HG02943 (cell line): Measurements from ENCODE around the gene NPY.
"Not testable (repeated sequence)": the region's sequence is repeated elsewhere in the genome, so short reads cannot be mapped to it uniquely, and the experiment has no call there.

Source experiments
- ATAC-seq: cut with Tn5 transposase; IDR thresholded peaks from one replicate; pipeline ENCODE4 v1.9.1; 2021; ENCODE audit warnings: mild to moderate bottlenecking, low read depth, moderate library complexity; ENCODE audit not compliant: unreplicated experiment

The NPY gene

GRCh38 chr7:24283897-24284698 is at the start of gene NPY:
Gene NPY, plus strand, starts transcription at chr7:24284190. Its CDS starts 1,051 bp downstream, at chr7:24285241.
- ATAC-seq, result no peak

- no peak for ATAC-seq
Observed at GRCh38 chr7:24239260-24239659, 44.7 kb upstream of the NPY start.

GRCh38 chr7:24241206-24241605 is 42.8 kb upstream of the NPY start:
- no peak for ATAC-seq

GRCh38 chr7:24244554-24244953 is 39.4 kb upstream of the NPY start:
- ATAC-seq, result no peak

- ATAC-seq, result peak; percentile 89
Observed at GRCh38 chr7:24245362-24245761, 38.6 kb upstream of the NPY start.

GRCh38 chr7:24249266-24249665 is 34.7 kb upstream of the NPY start:
- no peak for ATAC-seq

- no peak for ATAC-seq
Observed at GRCh38 chr7:24251568-24251967, 32.4 kb upstream of the NPY start.

- no peak for ATAC-seq
Observed at GRCh38 chr7:24255139-24255538, 28.9 kb upstream of the NPY start.

- not testable (repeated sequence) for ATAC-seq
Observed at GRCh38 chr7:24258324-24258723, 25.7 kb upstream of the NPY start.

GRCh38 chr7:24271938-24272337 is 12.1 kb upstream of the NPY start:
- no peak for ATAC-seq

GRCh38 chr7:24279512-24279911 is 4.5 kb upstream of the NPY start:
- ATAC-seq, result no peak

- ATAC-seq, result no peak
Observed at GRCh38 chr7:24283554-24283896, 465 bp upstream of the NPY start.

- no peak for ATAC-seq
Observed at GRCh38 chr7:24284699-24285506, 913 bp downstream of the NPY start.

GRCh38 chr7:24290004-24290641 is 6.1 kb downstream of the NPY start:
- ATAC-seq, result peak; percentile 85

GRCh38 chr7:24291271-24291670 is 7.3 kb downstream of the NPY start:
- no peak for ATAC-seq

GRCh38 chr7:24297362-24297761 is 13.4 kb downstream of the NPY start:
- ATAC-seq, result no peak

GRCh38 chr7:24298696-24299095 is 14.7 kb downstream of the NPY start:
- no peak for ATAC-seq

- no peak for ATAC-seq
Observed at GRCh38 chr7:24299192-24299591, 15.2 kb downstream of the NPY start.

- no peak for ATAC-seq
Observed at GRCh38 chr7:24301703-24302102, 17.7 kb downstream of the NPY start.

GRCh38 chr7:24304494-24305095 is 20.6 kb downstream of the NPY start:
- ATAC-seq, result no peak

- no peak for ATAC-seq
Observed at GRCh38 chr7:24307326-24307725, 23.3 kb downstream of the NPY start.
